Measurements from ENCODE around the gene NT5M.

NT5M gene

GRCh38 chr17:17370711-17371110 is 67.5 kb downstream of the NT5M start:
- no peaks in the 10 kb centered on the region for H3K36me3 ChIP-seq (replicated peaks in 1 of 2; ENCODE audit: control insufficient read depth in 2 of 2, insufficient read depth in 2 of 2, low read length in 2 of 2)
- H3K4me3 ChIP-seq (ENCODE audit: low read length in 2 of 2): peak overlapping the region in 1 of 2 donors; percentile 5
- no peak overlapping the region for H2BK120ac ChIP-seq (ENCODE audit: low read depth, low read length)
- H4K91ac ChIP-seq (ENCODE audit: low read depth, low read length, poor library complexity): no peak overlapping the region
- H3K4me1 ChIP-seq (ENCODE audit: control insufficient read depth in 2 of 2, insufficient read depth in 1 of 2, low read depth in 1 of 2, low read length in 2 of 2): no peaks in the 10 kb centered on the region
- H3K27me3 ChIP-seq (ENCODE audit: control insufficient read depth in 3 of 3, insufficient read depth in 3 of 3, low read depth in 1 of 3, low read length in 3 of 3): peaks cover 0 to 23% (median 0%) of the 10 kb centered on the region in 3 experiments
- no peak overlapping the region for H3K9ac ChIP-seq (ENCODE audit: low read depth, low read length, poor library complexity)
- WGBS, 2 donors (ENCODE audit: extremely low coverage in 2 of 2, insufficient read length in 2 of 2, insufficient replicate concordance in 1 of 2): no CpG with 5 or more reads among the region's 6 CpGs
- no peak overlapping the region for H2BK12ac ChIP-seq (ENCODE audit: low read length)
- no peak overlapping the region for H3K18ac ChIP-seq (ENCODE audit: low read length)
- no peak overlapping the region for H3K23ac ChIP-seq (ENCODE audit: low read depth, low read length, poor library complexity)
- no peak overlapping the region for H2AFZ ChIP-seq (ENCODE audit: low read length)
- H3K14ac ChIP-seq (ENCODE audit: low read length): no peak overlapping the region
- H3K4me2 ChIP-seq (ENCODE audit: insufficient read depth, low read length, poor library complexity, severe bottlenecking): no peak overlapping the region
- H3K4ac ChIP-seq (ENCODE audit: low read length): no peak overlapping the region
- H3K27ac ChIP-seq (replicated peaks; ENCODE audit: low read length): no peak overlapping the region
- H3K9me3 ChIP-seq (replicated peaks in 1 of 2; ENCODE audit: control insufficient read depth in 2 of 2, insufficient read depth in 1 of 2, low read depth in 1 of 2, low read length in 2 of 2): peaks cover 0 to 5% of the 10 kb centered on the region in 2 donors
- no peak overlapping the region for H2BK5ac ChIP-seq (ENCODE audit: low read length)
- H4K8ac ChIP-seq (ENCODE audit: low read depth, low read length): no peak overlapping the region
- H3K79me1 ChIP-seq (ENCODE audit: low read depth, low read length): no peaks in the 10 kb centered on the region
- no peak for DNase-seq (ENCODE audit: low spot score)
- no peak overlapping the region for H2BK15ac ChIP-seq (ENCODE audit: low read length)
- H2AK5ac ChIP-seq (ENCODE audit: low read depth, low read length): no peak overlapping the region

GRCh38 chr17:17372856-17373520 is 69.8 kb downstream of the NT5M start:
- H3K27me3 ChIP-seq (ENCODE audit: control insufficient read depth in 3 of 3, insufficient read depth in 3 of 3, low read depth in 1 of 3, low read length in 3 of 3): peaks cover 0 to 14% (median 0%) of the 10 kb centered on the region in 3 experiments
- peak overlapping the region in 1 of 2 donors; percentile 33 for H3K4me3 ChIP-seq (ENCODE audit: low read length in 2 of 2)
- no peak overlapping the region for H3K23ac ChIP-seq (ENCODE audit: low read depth, low read length, poor library complexity)
- H2AFZ ChIP-seq (ENCODE audit: low read length): no peak overlapping the region
- H2BK15ac ChIP-seq (ENCODE audit: low read length): no peak overlapping the region
- H3K4me1 ChIP-seq (ENCODE audit: control insufficient read depth in 2 of 2, insufficient read depth in 1 of 2, low read depth in 1 of 2, low read length in 2 of 2): peaks cover 0 to 4% of the 10 kb centered on the region in 2 donors
- H2AK5ac ChIP-seq (ENCODE audit: low read depth, low read length): no peak overlapping the region
- H4K8ac ChIP-seq (ENCODE audit: low read depth, low read length): no peak overlapping the region
- H4K91ac ChIP-seq (ENCODE audit: low read depth, low read length, poor library complexity): no peak overlapping the region
- H3K27ac ChIP-seq (replicated peaks; ENCODE audit: low read length): no peak overlapping the region
- no peak overlapping the region for H3K9ac ChIP-seq (ENCODE audit: low read depth, low read length, poor library complexity)
- H2BK5ac ChIP-seq (ENCODE audit: low read length): no peak overlapping the region
- no peak overlapping the region for H2BK12ac ChIP-seq (ENCODE audit: low read length)
- H3K4me2 ChIP-seq (ENCODE audit: insufficient read depth, low read length, poor library complexity, severe bottlenecking): no peak overlapping the region
- DNase-seq (ENCODE audit: low spot score): no peak
- H3K9me3 ChIP-seq (replicated peaks in 1 of 2; ENCODE audit: control insufficient read depth in 2 of 2, insufficient read depth in 1 of 2, low read depth in 1 of 2, low read length in 2 of 2): no peaks in the 10 kb centered on the region
- H3K79me1 ChIP-seq (ENCODE audit: low read depth, low read length): no peaks in the 10 kb centered on the region
- no peak overlapping the region for H3K18ac ChIP-seq (ENCODE audit: low read length)
- no peak overlapping the region for H3K14ac ChIP-seq (ENCODE audit: low read length)
- H3K36me3 ChIP-seq (replicated peaks in 1 of 2; ENCODE audit: control insufficient read depth in 2 of 2, insufficient read depth in 2 of 2, low read length in 2 of 2): no peaks in the 10 kb centered on the region
- WGBS, 2 donors (ENCODE audit: extremely low coverage in 2 of 2, insufficient read length in 2 of 2, insufficient replicate concordance in 1 of 2): no CpG with 5 or more reads among the region's 11 CpGs
- peak overlapping the region; percentile 8 for H3K4ac ChIP-seq (ENCODE audit: low read length)
- no peak overlapping the region for H2BK120ac ChIP-seq (ENCODE audit: low read depth, low read length)

- H3K4me2 ChIP-seq (ENCODE audit: insufficient read depth, low read length, poor library complexity, severe bottlenecking): no peak overlapping the region
- no peak overlapping the region for H3K4me3 ChIP-seq (ENCODE audit: low read length in 2 of 2)
- no peak overlapping the region for H2AFZ ChIP-seq (ENCODE audit: low read length)
- H3K23ac ChIP-seq (ENCODE audit: low read depth, low read length, poor library complexity): no peak overlapping the region
- H3K4me1 ChIP-seq (ENCODE audit: control insufficient read depth in 2 of 2, insufficient read depth in 1 of 2, low read depth in 1 of 2, low read length in 2 of 2): peaks cover 2 to 17% of the 10 kb centered on the region in 2 donors
- no peak overlapping the region for H4K8ac ChIP-seq (ENCODE audit: low read depth, low read length)
- H3K14ac ChIP-seq (ENCODE audit: low read length): no peak overlapping the region
- peaks cover 0 to 20% (median 2%) of the 10 kb centered on the region in 3 experiments for H3K27me3 ChIP-seq (ENCODE audit: control insufficient read depth in 3 of 3, insufficient read depth in 3 of 3, low read depth in 1 of 3, low read length in 3 of 3)
- H2BK120ac ChIP-seq (ENCODE audit: low read depth, low read length): no peak overlapping the region
- H2BK15ac ChIP-seq (ENCODE audit: low read length): no peak overlapping the region
- no peak overlapping the region for H2BK5ac ChIP-seq (ENCODE audit: low read length)
- H2AK5ac ChIP-seq (ENCODE audit: low read depth, low read length): no peak overlapping the region
- no peak overlapping the region for H3K27ac ChIP-seq (replicated peaks; ENCODE audit: low read length)
- H3K18ac ChIP-seq (ENCODE audit: low read length): no peak overlapping the region
- H4K91ac ChIP-seq (ENCODE audit: low read depth, low read length, poor library complexity): no peak overlapping the region
- DNase-seq (ENCODE audit: low spot score): no peak
- no peaks in the 10 kb centered on the region for H3K79me1 ChIP-seq (ENCODE audit: low read depth, low read length)
- H3K36me3 ChIP-seq (replicated peaks in 1 of 2; ENCODE audit: control insufficient read depth in 2 of 2, insufficient read depth in 2 of 2, low read length in 2 of 2): no peaks in the 10 kb centered on the region
- no peak overlapping the region for H3K4ac ChIP-seq (ENCODE audit: low read length)
- no peak overlapping the region for H2BK12ac ChIP-seq (ENCODE audit: low read length)
- no CpG with 5 or more reads among the region's 6 CpGs for WGBS, 2 donors (ENCODE audit: extremely low coverage in 2 of 2, insufficient read length in 2 of 2, insufficient replicate concordance in 1 of 2)
- no peaks in the 10 kb centered on the region for H3K9me3 ChIP-seq (replicated peaks in 1 of 2; ENCODE audit: control insufficient read depth in 2 of 2, insufficient read depth in 1 of 2, low read depth in 1 of 2, low read length in 2 of 2)
- no peak overlapping the region for H3K9ac ChIP-seq (ENCODE audit: low read depth, low read length, poor library complexity)
Observed at GRCh38 chr17:17375841-17376240, 72.7 kb downstream of the NT5M start.

- Histone ChIP-seq H3K4me2 (ENCODE audit: insufficient read depth, low read length, poor library complexity, severe bottlenecking) (no peak overlapping the region), H2BK15ac (ENCODE audit: low read length) (no peak overlapping the region), H2AK5ac (ENCODE audit: low read depth, low read length) (no peak overlapping the region), H3K27ac (replicated peaks; ENCODE audit: low read length) (no peak overlapping the region), H3K4me3 (ENCODE audit: low read length in 2 of 2) (no peak overlapping the region), H3K4me1 (ENCODE audit: control insufficient read depth in 2 of 2, insufficient read depth in 1 of 2, low read depth in 1 of 2, low read length in 2 of 2) (peaks cover 2 to 17% of the 10 kb centered on the region in 2 donors), H4K8ac (ENCODE audit: low read depth, low read length) (no peak overlapping the region), H2BK5ac (ENCODE audit: low read length) (no peak overlapping the region), H3K9me3 (replicated peaks in 1 of 2; ENCODE audit: control insufficient read depth in 2 of 2, insufficient read depth in 1 of 2, low read depth in 1 of 2, low read length in 2 of 2) (no peaks in the 10 kb centered on the region), H3K36me3 (replicated peaks in 1 of 2; ENCODE audit: control insufficient read depth in 2 of 2, insufficient read depth in 2 of 2, low read length in 2 of 2) (no peaks in the 10 kb centered on the region), H3K79me1 (ENCODE audit: low read depth, low read length) (no peaks in the 10 kb centered on the region), H2AFZ (ENCODE audit: low read length) (no peak overlapping the region), H4K91ac (ENCODE audit: low read depth, low read length, poor library complexity) (no peak overlapping the region), H3K14ac (ENCODE audit: low read length) (no peak overlapping the region), H2BK12ac (ENCODE audit: low read length) (no peak overlapping the region), H3K18ac (ENCODE audit: low read length) (no peak overlapping the region), H3K23ac (ENCODE audit: low read depth, low read length, poor library complexity) (no peak overlapping the region), H2BK120ac (ENCODE audit: low read depth, low read length) (no peak overlapping the region), H3K9ac (ENCODE audit: low read depth, low read length, poor library complexity) (no peak overlapping the region), H3K27me3 (ENCODE audit: control insufficient read depth in 3 of 3, insufficient read depth in 3 of 3, low read depth in 1 of 3, low read length in 3 of 3) (peaks cover 0 to 16% (median 2%) of the 10 kb centered on the region in 3 experiments), H3K4ac (ENCODE audit: low read length) (no peak overlapping the region)
- WGBS, 2 donors (ENCODE audit: extremely low coverage in 2 of 2, insufficient read length in 2 of 2, insufficient replicate concordance in 1 of 2): no CpG with 5 or more reads among the region's 5 CpGs
- no peak for DNase-seq (ENCODE audit: low spot score)
Observed at GRCh38 chr17:17376362-17376761, 73.2 kb downstream of the NT5M start.

Data from neuronal stem cell (in vitro differentiated cells).